ENCODE measurements around the gene GSTM2.
A peak's percentile ranks its signal among the peaks of the same experiment; 100 is the strongest.

- TF ChIP-seq CTCF (IDR thresholded peaks at IDR 0.05) (peak in 3 of 5 experiments; percentile 39 to 48 (median 45)), POLR2A (IDR thresholded peaks at IDR 0.05) (no peak), POLR2AphosphoS5 (IDR thresholded peaks at IDR 0.05) (no peak)
Observed at GRCh38 chr1:109630081-109630897, 37.6 kb upstream of the GSTM2 start.
